GM13977 (cell line): ENCODE results near the gene WDR93.

ENCODE experiments used
- DNase-seq: peaks from one replicate; pipeline ENCODE4 v3.0.0; 2012; ENCODE audit warnings: low spot score
- in situ Hi-C: fragments of 300-500 bp; cut with MboI; formaldehyde crosslinking; loops from one replicate; pipeline ENCODE4 v1.12.0; 2022; ENCODE audit warnings: low sequenced_read_pairs, low pct_unique_long_range_greater_than_20kb, mixed read lengths, inconsistent platforms; ENCODE audit not compliant: unreplicated experiment
- TF ChIP-seq, protein P1 (sequence below): IDR thresholded peaks from 2 replicates; pipeline ENCODE4 v1.5.1; 2012; ENCODE audit warnings: mild to moderate bottlenecking, control low read depth; ENCODE audit not compliant: insufficient read depth; ENCODE audit errors: extremely low read depth, missing control alignments

WDR93 gene

DNA sequence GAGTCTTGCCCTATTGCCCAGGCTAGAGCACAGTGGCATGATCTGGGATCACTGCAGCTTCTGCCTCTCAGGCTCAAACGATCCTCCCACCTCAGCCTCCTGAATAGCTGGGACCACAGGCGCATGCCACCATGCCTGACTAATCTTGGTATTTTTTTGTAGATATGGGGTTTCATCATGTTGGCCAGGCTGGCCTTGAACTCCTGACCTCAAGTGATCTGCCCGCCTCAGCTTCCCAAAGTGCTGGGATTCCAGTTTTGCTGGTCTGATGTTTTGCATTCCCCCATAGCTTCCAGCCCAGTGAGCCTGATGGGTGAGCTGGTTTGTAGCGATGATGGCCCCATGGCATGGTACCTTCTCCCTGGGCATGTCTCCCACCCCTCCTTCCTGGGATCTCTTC lies 65.1 kb downstream of the WDR93 start:
- TF ChIP-seq, protein P1, sequence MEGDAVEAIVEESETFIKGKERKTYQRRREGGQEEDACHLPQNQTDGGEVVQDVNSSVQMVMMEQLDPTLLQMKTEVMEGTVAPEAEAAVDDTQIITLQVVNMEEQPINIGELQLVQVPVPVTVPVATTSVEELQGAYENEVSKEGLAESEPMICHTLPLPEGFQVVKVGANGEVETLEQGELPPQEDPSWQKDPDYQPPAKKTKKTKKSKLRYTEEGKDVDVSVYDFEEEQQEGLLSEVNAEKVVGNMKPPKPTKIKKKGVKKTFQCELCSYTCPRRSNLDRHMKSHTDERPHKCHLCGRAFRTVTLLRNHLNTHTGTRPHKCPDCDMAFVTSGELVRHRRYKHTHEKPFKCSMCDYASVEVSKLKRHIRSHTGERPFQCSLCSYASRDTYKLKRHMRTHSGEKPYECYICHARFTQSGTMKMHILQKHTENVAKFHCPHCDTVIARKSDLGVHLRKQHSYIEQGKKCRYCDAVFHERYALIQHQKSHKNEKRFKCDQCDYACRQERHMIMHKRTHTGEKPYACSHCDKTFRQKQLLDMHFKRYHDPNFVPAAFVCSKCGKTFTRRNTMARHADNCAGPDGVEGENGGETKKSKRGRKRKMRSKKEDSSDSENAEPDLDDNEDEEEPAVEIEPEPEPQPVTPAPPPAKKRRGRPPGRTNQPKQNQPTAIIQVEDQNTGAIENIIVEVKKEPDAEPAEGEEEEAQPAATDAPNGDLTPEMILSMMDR, result no peak
- in situ Hi-C loops, result loop anchor here (10.0 kb wide), 1 partner anchor 319 kb away; no protein-coding TSS in a partner anchor

DNA sequence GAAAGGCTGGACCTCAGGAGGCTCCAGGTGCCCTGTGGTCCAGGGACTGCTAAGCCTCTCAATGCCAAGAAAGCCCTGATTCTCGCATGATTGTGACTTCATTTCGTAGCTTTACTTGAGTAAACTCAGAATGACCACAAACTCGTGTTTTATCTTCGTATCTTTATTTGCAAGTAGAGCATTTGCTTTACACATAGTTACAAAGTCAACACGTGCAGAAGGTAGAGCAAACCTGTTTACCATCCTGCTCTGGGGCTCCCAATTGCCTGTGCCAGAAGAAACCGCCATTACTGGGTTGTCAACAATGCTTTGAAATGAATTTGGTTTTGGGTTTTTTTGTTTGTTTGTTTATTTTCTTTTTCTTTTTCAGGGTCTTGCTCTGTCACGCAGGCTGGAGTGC lies 66.3 kb downstream of the WDR93 start:
- TF ChIP-seq, protein P1, result no peak
- in situ Hi-C loops, result loop anchor here (10.0 kb wide), 1 partner anchor 318 kb away; no protein-coding TSS in a partner anchor
- DNase-seq, result no peak

More for the DNA sequence above, 65.1 kb downstream of the WDR93 start:
- no peak for DNase-seq

DNA sequence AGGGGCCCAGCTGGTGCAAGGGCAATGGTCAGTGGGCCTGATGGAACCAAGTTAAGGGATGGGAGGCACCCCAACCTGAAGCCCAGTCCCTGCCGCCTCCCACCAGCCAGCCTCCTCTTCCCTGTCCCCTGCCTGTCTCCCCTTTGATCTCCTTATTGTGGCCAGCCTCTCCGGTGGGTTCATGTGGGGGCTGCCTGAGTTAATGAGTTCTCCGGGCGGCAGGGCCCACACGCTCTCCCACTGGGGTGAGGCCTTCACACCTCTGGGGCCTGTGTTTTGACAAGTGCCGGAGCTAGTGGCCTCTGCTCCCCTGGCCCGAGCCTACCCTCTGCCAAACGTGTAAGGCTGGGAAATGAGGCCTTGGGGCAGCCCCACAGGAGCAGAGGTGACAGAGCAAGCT lies 67.7 kb downstream of the WDR93 start:
- DNase-seq, result no peak
- TF ChIP-seq, protein P1, result no peak
- in situ Hi-C loops, result loop anchor here (10.0 kb wide), 1 partner anchor 317 kb away; no protein-coding TSS in a partner anchor

DNA sequence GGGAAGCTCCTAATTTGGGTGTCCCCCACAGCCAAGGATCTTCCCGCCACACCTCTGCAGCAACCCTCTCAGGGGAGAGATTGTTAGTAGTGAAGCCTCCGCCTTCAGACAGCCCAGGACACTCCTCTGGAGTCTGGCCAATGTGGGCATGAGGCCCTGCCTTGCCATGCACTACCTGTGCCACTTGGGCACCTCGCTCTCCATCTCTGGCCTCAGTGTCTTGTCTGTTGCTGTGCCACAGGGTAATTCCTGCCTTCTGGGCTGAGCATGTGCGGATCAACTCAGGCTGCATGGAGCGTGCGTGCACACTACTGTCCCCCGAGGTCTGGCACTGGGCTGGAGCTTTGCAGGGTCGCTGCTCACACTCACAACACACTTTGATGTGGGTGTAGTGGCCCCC lies 68.4 kb downstream of the WDR93 start:
- TF ChIP-seq, protein P1, result no peak
- in situ Hi-C loops, result loop anchor here (10.0 kb wide), 1 partner anchor 316 kb away; no protein-coding TSS in a partner anchor
- no peak for DNase-seq

DNA sequence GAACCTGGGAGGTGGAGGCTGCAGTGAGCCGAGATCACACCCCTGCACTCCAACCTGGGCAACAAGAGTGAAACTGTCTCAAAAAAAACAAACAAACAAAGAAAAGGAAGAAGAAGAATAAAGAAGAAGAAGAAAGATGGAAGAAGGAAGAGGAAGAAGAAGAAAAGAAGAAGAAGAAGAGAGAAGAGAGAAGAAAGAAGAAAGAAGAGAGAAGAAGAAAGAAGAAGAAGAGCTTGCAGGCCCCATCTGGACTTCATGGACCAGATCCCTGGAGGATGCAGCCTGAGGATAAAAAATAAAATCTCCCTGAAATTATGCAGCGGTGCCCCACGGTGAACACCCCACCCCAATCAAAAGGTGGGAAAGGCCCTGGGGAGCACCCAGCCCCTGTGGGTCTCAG lies 69.2 kb downstream of the WDR93 start:
- in situ Hi-C loops, result loop anchor here (10.0 kb wide), 1 partner anchor 315 kb away; no protein-coding TSS in a partner anchor
- TF ChIP-seq, protein P1, result no peak
- DNase-seq, result no peak

DNA sequence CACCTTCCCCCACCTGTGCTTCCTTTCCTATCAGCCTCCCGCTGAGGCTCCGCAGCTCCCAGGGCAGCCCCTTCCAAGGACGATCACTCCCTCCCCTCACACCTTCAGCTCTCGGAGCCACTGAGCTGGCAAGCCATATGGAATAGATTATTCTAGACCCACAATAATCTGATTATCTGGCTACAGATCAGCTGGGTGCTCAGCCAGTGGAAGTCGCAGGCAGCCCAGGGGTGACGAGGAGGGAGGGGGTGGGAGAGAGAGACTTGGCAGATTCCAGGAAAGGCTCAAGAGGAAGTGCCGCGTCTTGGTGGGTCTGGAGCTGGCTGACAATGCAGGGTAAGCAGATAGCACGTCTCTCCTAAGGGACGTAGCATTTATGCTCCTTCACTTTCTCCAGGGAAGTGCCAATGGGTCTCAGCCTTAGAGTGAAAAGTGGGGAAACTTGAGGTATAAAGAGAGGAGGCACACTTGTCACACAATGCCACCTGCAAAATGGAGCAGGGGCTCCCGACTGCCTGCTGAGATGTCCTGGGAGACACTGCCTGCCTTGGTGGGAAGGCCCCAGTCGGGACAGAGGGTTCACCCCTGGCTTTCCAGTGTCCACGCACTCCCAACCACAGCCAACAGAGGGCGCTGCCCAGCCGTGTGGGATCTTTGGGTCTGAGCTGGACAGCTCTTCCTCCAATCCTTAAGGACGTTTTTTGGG lies 69.8 kb downstream of the WDR93 start:
- DNase-seq, result peak; percentile 87
- in situ Hi-C loops, result no loop called here
- TF ChIP-seq, protein P1, result peak; percentile 97
